WERI-Rb-1 (cell line): ENCODE measurements around the gene RALA.
"Not testable (repeated sequence)": the region's sequence is repeated elsewhere in the genome, so short reads cannot be mapped to it uniquely, and the experiment has no call there.

ENCODE experiments used
- DNase-seq: peaks from one replicate; pipeline ENCODE4 v3.0.0-alpha.2; 2020
- H3K27ac ChIP-seq: fragments of 250-450 bp; sonication (Bioruptor Pico); 2 replicates; pipeline ENCODE4 v1.5.1; 2020; ENCODE audit warnings: mild to moderate bottlenecking, moderate library complexity
- H3K27me3 ChIP-seq: fragments of 250-450 bp; sonication (Bioruptor Pico); 2 replicates; pipeline ENCODE4 v1.5.1; 2021; ENCODE audit warnings: mild to moderate bottlenecking, low read depth, moderate library complexity; ENCODE audit not compliant: insufficient read depth, severe bottlenecking
- H3K36me3 ChIP-seq: fragments of 250-450 bp; sonication (Bioruptor Pico); 2 replicates; pipeline ENCODE4 v1.5.1; 2020; ENCODE audit warnings: mild to moderate bottlenecking, moderate library complexity
- H3K4me3 ChIP-seq: 2 replicates; pipeline ENCODE4 v1.5.1; 2011; ENCODE audit warnings: low read depth, mild to moderate bottlenecking, control low read depth, low read length
- H3K9me3 ChIP-seq: fragments of 250-450 bp; sonication (Bioruptor Pico); 2 replicates; pipeline ENCODE4 v1.5.1; 2021; ENCODE audit warnings: mild to moderate bottlenecking, moderate library complexity; ENCODE audit not compliant: severe bottlenecking
- TF ChIP-seq, protein P1 (sequence below): IDR thresholded peaks from 2 replicates; pipeline ENCODE4 v1.5.1; 2011; ENCODE audit warnings: low read depth, mild to moderate bottlenecking, control low read depth, inconsistent platforms, low read length

RALA gene

GRCh38 chr7:39664585-39664984 lies 41.2 kb downstream of the RALA start:
- Histone ChIP-seq H3K9me3 (peaks cover 21% of the 10 kb centered on the region), H3K36me3 (peaks cover 29% of the 10 kb centered on the region), H3K27ac (peak overlapping the region; percentile 85), H3K4me3 (no peak overlapping the region), H3K27me3 (no peaks in the 10 kb centered on the region)
- TF ChIP-seq, protein P1, sequence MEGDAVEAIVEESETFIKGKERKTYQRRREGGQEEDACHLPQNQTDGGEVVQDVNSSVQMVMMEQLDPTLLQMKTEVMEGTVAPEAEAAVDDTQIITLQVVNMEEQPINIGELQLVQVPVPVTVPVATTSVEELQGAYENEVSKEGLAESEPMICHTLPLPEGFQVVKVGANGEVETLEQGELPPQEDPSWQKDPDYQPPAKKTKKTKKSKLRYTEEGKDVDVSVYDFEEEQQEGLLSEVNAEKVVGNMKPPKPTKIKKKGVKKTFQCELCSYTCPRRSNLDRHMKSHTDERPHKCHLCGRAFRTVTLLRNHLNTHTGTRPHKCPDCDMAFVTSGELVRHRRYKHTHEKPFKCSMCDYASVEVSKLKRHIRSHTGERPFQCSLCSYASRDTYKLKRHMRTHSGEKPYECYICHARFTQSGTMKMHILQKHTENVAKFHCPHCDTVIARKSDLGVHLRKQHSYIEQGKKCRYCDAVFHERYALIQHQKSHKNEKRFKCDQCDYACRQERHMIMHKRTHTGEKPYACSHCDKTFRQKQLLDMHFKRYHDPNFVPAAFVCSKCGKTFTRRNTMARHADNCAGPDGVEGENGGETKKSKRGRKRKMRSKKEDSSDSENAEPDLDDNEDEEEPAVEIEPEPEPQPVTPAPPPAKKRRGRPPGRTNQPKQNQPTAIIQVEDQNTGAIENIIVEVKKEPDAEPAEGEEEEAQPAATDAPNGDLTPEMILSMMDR = no peak
- no peak for DNase-seq

DNA sequence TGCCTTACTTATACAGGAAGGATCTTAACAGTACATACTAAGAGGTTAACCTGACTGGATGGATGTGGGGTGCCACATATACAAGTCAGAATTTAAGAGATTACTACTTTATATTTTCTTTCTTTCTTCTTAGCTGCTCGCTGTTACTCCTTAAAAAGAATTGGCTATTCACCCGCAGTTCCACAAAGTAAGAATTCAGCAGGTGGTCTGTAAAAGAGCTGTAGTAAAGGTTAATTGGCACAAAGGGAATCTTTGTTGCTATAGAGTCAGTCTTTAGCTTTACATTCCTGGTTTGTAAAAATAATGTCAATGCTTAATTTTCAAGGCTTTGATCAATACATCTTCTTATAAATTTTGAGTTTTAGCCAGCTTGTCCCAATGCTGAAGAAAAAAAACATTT lies 43.2 kb downstream of the RALA start:
- Histone ChIP-seq H3K36me3 (peaks cover 18% of the 10 kb centered on the region), H3K27me3 (no peaks in the 10 kb centered on the region), H3K9me3 (peaks cover 13% of the 10 kb centered on the region), H3K4me3 (no peak overlapping the region), H3K27ac (peak overlapping the region; percentile 86)
- TF ChIP-seq, protein P1 = no peak
- DNase-seq = no peak

GRCh38 chr7:39667341-39667923 lies 44.1 kb downstream of the RALA start:
- H3K27ac ChIP-seq = peak overlapping the region; percentile 86
- DNase-seq = peak; percentile 87
- no peaks in the 10 kb centered on the region for H3K27me3 ChIP-seq
- peak overlapping the region; percentile 25 for H3K4me3 ChIP-seq
- peaks cover 12% of the 10 kb centered on the region for H3K36me3 ChIP-seq
- TF ChIP-seq, protein P1 = no peak
- H3K9me3 ChIP-seq = peaks cover 5% of the 10 kb centered on the region

DNA sequence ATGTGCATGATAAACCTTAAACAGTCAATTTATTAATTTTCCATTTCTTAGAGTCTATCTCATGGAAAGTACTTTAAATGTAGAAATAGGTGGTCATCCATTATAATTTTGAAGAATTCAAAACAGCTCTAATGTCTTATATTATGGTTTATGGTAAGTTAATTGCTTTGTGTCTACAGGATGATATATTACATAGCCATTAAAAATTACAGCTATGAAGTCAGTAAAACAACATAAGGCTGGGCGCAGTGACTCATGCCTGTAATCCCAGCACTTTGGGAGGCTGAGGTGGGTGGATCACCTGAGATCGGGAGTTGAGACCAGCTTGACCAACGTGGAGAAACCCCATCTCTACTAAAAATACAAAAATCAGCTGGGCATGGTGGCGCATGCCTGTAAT lies 44.9 kb downstream of the RALA start:
- DNase-seq, H3K36me3 ChIP-seq, H3K9me3 ChIP-seq, H3K27me3 ChIP-seq, H3K4me3 ChIP-seq: not testable (repeated sequence)
- peak overlapping the region; percentile 86 for H3K27ac ChIP-seq

GRCh38 chr7:39670052-39670451 lies 46.7 kb downstream of the RALA start:
- TF ChIP-seq, protein P1 = no peak
- Histone ChIP-seq H3K9me3 (no peaks in the 10 kb centered on the region), H3K27ac (no peak overlapping the region), H3K27me3 (no peaks in the 10 kb centered on the region), H3K4me3 (no peak overlapping the region), H3K36me3 (peaks cover 3% of the 10 kb centered on the region; the same call in 1 of the 2 replicates)
- DNase-seq = no peak

- Histone ChIP-seq H3K27me3 (no peaks in the 10 kb centered on the region), H3K9me3 (no peaks in the 10 kb centered on the region), H3K36me3 (no peaks in the 10 kb centered on the region; the same call in 1 of the 2 replicates), H3K27ac (no peak overlapping the region), H3K4me3 (no peak overlapping the region)
- no peak for DNase-seq
- TF ChIP-seq, protein P1 = no peak
These were observed 47.6 kb downstream of the RALA start for GRCh38 chr7:39670934-39671333.
